Heart left ventricle (tissue), 13 donors: ENCODE results near the gene TYW5.

Experiments used
- POLR2A ChIP-seq, 2 donors: fragments of 450-650 bp; IDR thresholded peaks; one replicate each; pipeline ENCODE4 v1.6.1; 2017; ENCODE audit warnings: antibody characterized with exemption in 2 of 2, mild to moderate bottlenecking in 2 of 2, moderate library complexity in 2 of 2
- TF ChIP-seq, protein P1 (sequence below), 12 donors: fragments of 200-600 bp; sonication (generic) in 4 of 12; IDR thresholded peaks; one replicate each; pipeline versions ENCODE4 v1.5.0 to v1.8.0; 2018 to 2022; ENCODE audit warnings: antibody characterized with exemption in 12 of 12, mild to moderate bottlenecking in 5 of 12
- donor health status: ischemic (EF 13 %, LVEDD 7.1; RV severe dilation, severe dysfunction).
- donor health status: DM: no; HTN: yes; CAD: no.
- donor health status: DM: no; HTN: no; CAD: no.
- donor health status: ischemic (EF 25% LVEDD 6.9; RV normal size, moderate dysfunction).
- donor health status: ischemic (EF 25% LVEDD 5.7; RV mildly dilated, moderate dysfunction).
- donor health status: ischemic (EF 35%, LVEDD 5.7; RV mildly dilated, moderate dysfunction).
- donor health status: nonischemic (EF 11% LVEDD 7.7; RV severe dilation, severe dysfunction).
- donor health status: DM: yes; HTN: yes; CAD: no.
- donor health status: PGD.
- donor health status: ischemic (EF 29% LVEDD 5.4; RV normal size, mild dysfunction).
- donor health status: nonischemic (EF 23%, LVEDD 6.1; RV moderate dilation, normal function).

DNA sequence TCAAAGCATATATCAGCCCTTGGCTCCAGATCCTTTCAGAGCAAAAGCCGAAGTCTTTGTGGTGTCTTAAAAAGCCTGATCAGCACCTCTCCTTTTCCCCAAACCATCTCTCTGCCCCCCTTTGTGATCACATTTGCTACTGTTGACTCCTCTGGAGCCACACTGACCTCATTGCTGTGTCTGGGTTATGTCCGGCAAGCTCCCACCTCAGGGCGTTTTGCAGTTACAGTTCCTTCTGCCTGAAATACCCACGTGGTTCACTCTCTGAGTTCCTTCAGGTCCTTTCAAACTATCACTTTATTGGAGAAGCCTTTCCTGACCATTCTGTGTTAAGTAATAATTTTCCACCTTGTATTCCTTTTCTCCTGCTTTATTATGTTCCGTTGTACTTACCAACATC, 32.4 kb downstream of the TYW5 start:
- no peak for TF ChIP-seq POLR2A (IDR thresholded peaks at IDR 0.05)
- TF ChIP-seq, protein P1, sequence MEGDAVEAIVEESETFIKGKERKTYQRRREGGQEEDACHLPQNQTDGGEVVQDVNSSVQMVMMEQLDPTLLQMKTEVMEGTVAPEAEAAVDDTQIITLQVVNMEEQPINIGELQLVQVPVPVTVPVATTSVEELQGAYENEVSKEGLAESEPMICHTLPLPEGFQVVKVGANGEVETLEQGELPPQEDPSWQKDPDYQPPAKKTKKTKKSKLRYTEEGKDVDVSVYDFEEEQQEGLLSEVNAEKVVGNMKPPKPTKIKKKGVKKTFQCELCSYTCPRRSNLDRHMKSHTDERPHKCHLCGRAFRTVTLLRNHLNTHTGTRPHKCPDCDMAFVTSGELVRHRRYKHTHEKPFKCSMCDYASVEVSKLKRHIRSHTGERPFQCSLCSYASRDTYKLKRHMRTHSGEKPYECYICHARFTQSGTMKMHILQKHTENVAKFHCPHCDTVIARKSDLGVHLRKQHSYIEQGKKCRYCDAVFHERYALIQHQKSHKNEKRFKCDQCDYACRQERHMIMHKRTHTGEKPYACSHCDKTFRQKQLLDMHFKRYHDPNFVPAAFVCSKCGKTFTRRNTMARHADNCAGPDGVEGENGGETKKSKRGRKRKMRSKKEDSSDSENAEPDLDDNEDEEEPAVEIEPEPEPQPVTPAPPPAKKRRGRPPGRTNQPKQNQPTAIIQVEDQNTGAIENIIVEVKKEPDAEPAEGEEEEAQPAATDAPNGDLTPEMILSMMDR (IDR thresholded peaks at IDR 0.05), result no peak
